Right lobe of liver (tissue), 4 donors: ENCODE measurements around the gene TBCD.

Experiments
- CTCF ChIP-seq, 4 donors: fragments of 200-600 bp in 3 of 4; fragments of 450-650 bp in 1 of 4; IDR thresholded peaks; one replicate each; pipeline versions ENCODE4 v1.5.1 to v1.8.0; 2016 to 2022; ENCODE audit warnings: antibody characterized with exemption in 4 of 4, mild to moderate bottlenecking in 2 of 4
- POLR2A ChIP-seq: fragments of 450-650 bp; IDR thresholded peaks from one replicate; pipeline ENCODE4 v1.6.1; 2017; ENCODE audit warnings: antibody characterized with exemption, mild to moderate bottlenecking
- donor health status: DM: no; HTN: no; CAD: no.
- donor health status: DM: no; HTN: no; CAD: no.
- donor health status: DM: no; HTN: yes; CAD: no.

- TF ChIP-seq POLR2A (no peak), CTCF (IDR thresholded peaks at IDR 0.05) (no peak)
Measured at GRCh38 chr17:82901856-82902255, 150.0 kb downstream of the TBCD start.
